AG04450 (cell line): Measurements from ENCODE around the gene AKT2. TPM values are rescaled to one million over a fixed set of nuclear protein-coding genes. Genes with fewer than 3 reads are reported as not detected.

ENCODE experiments used
- CTCF ChIA-PET: fragments of 300-600, 350-600 bp; formaldehyde crosslinking; extraction: SDS; loops from one replicate; lab custom pipeline; 2022; ENCODE audit warnings: antibody characterized with exemption, inconsistent platforms; lab: Charles Lee
- POLR2A ChIA-PET: fragments of 350-600 bp; formaldehyde crosslinking; extraction: SDS; loops from one replicate; lab custom pipeline; 2021; ENCODE audit warnings: antibody characterized with exemption, inconsistent platforms; lab: Yijun Ruan, JAX
- DNase-seq: peaks from one replicate; pipeline ENCODE4 v3.0.0-alpha.2; 2011; ENCODE audit warnings: low read depth, low spot score
- H3K27ac ChIP-seq: one replicate; pipeline ENCODE4 v1.5.1; 2012; ENCODE audit warnings: low read depth, low read length, control low read depth
- H3K27me3 ChIP-seq: one replicate; pipeline ENCODE4 v1.6.0; 2012; ENCODE audit warnings: low read length; ENCODE audit not compliant: control insufficient read depth, insufficient read depth
- H3K4me3 ChIP-seq: 2 replicates; pipeline ENCODE4 v1.5.1; 2011; ENCODE audit warnings: mild to moderate bottlenecking, low read depth, low read length, control low read depth
- H3K9me3 ChIP-seq: 2 replicates; pipeline ENCODE4 v1.5.1; 2012; ENCODE audit warnings: low read length; ENCODE audit not compliant: control insufficient read depth, insufficient read depth
- CTCF ChIP-seq: IDR thresholded peaks from 2 replicates; pipeline ENCODE4 v1.5.1; 2011; ENCODE audit warnings: low read depth, low read length, control low read depth, inconsistent platforms
- polyA plus RNA-seq: library from polyadenylated mRNA; depleted of rRNA; stranded (reverse); fragments of >200 nt; gene quantifications from 2 replicates; pipeline ENCODE4 v1.2.3, GENCODE V29; 2011; rRNA removed
- small RNA-seq: library from RNA; depleted of rRNA; stranded (forward); fragments of <200 nt; gene quantifications from one replicate; pipeline ENCODE3, GENCODE V24; 2012; ENCODE audit warnings: low read depth; ENCODE audit not compliant: insufficient read length

AKT2 gene
- polyA plus RNA-seq, 1 experiment, result 99.8 TPM

- no peak for TF ChIP-seq CTCF
- DNase-seq, result no peak
- Histone ChIP-seq H3K9me3 (no peaks in the 10 kb centered on the region), H3K27me3 (no peaks in the 10 kb centered on the region), H3K4me3 (peak overlapping the region; percentile 84), H3K27ac (no peak overlapping the region)
- POLR2A ChIA-PET, result no interaction called here
- CTCF ChIA-PET, result interaction anchor here (0.6 kb wide), 3 partner anchors 26 to 350 kb away, joined by 3 to 11 read pairs (median 3); no protein-coding TSS in a partner anchor
Observed at GRCh38 chr19:40192758-40193586, 92.2 kb downstream of the AKT2 start.

- no peak overlapping the region for H3K27ac ChIP-seq
- CTCF ChIA-PET, result interaction anchor here (0.5 to 0.6 kb wide), 2 partner anchors 222 to 1012 kb away, joined by 3 to 5 read pairs; no protein-coding TSS in a partner anchor
Observed at GRCh38 chr19:40191836-40192646, 93.1 kb downstream of the AKT2 start.

GRCh38 chr19:40190891-40191835 lies 94.0 kb downstream of the AKT2 start, which contains the start of gene MAP3K10:
Gene MAP3K10, plus strand, starts transcription at chr19:40191426. Its CDS starts 606 bp downstream, at chr19:40192032.
- ChIA-PET POLR2A (interaction anchor here (0.9 kb wide), 1 partner anchor 100 kb away, joined by 3 read pairs; the partner anchor contains the start of gene ZNF780A), CTCF (interaction anchor here (0.5 to 1.2 kb wide), 2 partner anchors 221 kb away, joined by 3 read pairs; partner anchors contain the start of gene PSMC4)
- Histone ChIP-seq H3K9me3 (no peaks in the 10 kb centered on the region), H3K4me3 (peak within 1 kb of the TSS; percentile 84), H3K27me3 (no peaks in the 10 kb centered on the region), H3K27ac (peak within 1 kb of the TSS; percentile 70)
- DNase-seq, result no peak
- no peak for TF ChIP-seq CTCF

More at GRCh38 chr19:40191836-40192646, 93.1 kb downstream of the AKT2 start:
- no peaks in the 10 kb centered on the region for H3K27me3 ChIP-seq
- no peaks in the 10 kb centered on the region for H3K9me3 ChIP-seq
- no peak for DNase-seq
- no peak for TF ChIP-seq CTCF
- peak overlapping the region; percentile 84 for H3K4me3 ChIP-seq
- POLR2A ChIA-PET, result interaction anchor here (0.7 kb wide), 1 partner anchor 14 kb away, joined by 3 read pairs; no protein-coding TSS in a partner anchor

- TF ChIP-seq CTCF, result no peak
- H3K27me3 ChIP-seq, result peaks cover 2% of the 10 kb centered on the region
- H3K9me3 ChIP-seq, result no peaks in the 10 kb centered on the region
- CTCF ChIA-PET, result no interaction called here
- H3K27ac ChIP-seq, result no peak overlapping the region
- no peak for DNase-seq
- POLR2A ChIA-PET, result no interaction called here
- no peak overlapping the region for H3K4me3 ChIP-seq
Observed at GRCh38 chr19:40184273-40184672, 100.9 kb downstream of the AKT2 start.

Small RNA genes within 50 kb of the gene (small RNA-seq; reads per million reads assigned to genes)
- gene MIR641, result 50.6 reads per million, percentile 85 among the genes with 10 or more reads in this experiment
- not detected for gene RNU6-945P

Other genes with a start within 250 kb of the AKT2 start
- gene ZNF780B, start 229.1 kb downstream of the AKT2 start, polyA plus RNA-seq, result 7.2 and 8.3 TPM in 2 replicates
- 11.8 and 14.5 TPM in 2 replicates for gene ZNF780A, start 194.4 kb downstream of the AKT2 start, polyA plus RNA-seq
- 2.0 and 2.3 TPM in 2 replicates for gene MAP3K10, start 93.9 kb downstream of the AKT2 start, polyA plus RNA-seq
- gene TTC9B, start 67.0 kb downstream of the AKT2 start, polyA plus RNA-seq, result not detected in 2 replicates
- 0.16 and 0.21 TPM in 2 replicates for gene CCNP, start 58.7 kb downstream of the AKT2 start, polyA plus RNA-seq
- gene C19orf47, start 63.1 kb upstream of the AKT2 start, polyA plus RNA-seq, result 15.9 and 16.9 TPM in 2 replicates
- 395 and 559 TPM in 2 replicates for gene PLD3, start 63.4 kb upstream of the AKT2 start, polyA plus RNA-seq
- gene HIPK4, start 104.8 kb upstream of the AKT2 start, polyA plus RNA-seq, result 0.09 and 0.11 TPM in 2 replicates
- 1.8 and 1.9 TPM in 2 replicates for gene PRX, start 128.0 kb upstream of the AKT2 start, polyA plus RNA-seq
- 11.9 and 16.2 TPM in 2 replicates for gene SERTAD1, start 140.6 kb upstream of the AKT2 start, polyA plus RNA-seq
- gene SERTAD3, start 159.0 kb upstream of the AKT2 start, polyA plus RNA-seq, result 16.1 and 19.6 TPM in 2 replicates
- gene BLVRB, start 180.4 kb upstream of the AKT2 start, polyA plus RNA-seq, result 40.4 and 58.0 TPM in 2 replicates
- gene SPTBN4, start 181.7 kb upstream of the AKT2 start, polyA plus RNA-seq, result 1.3 and 1.9 TPM in 2 replicates